Right lobe of liver (tissue), 4 donors: ENCODE results near the gene APOL5.

ENCODE experiments used
- CTCF ChIP-seq, 4 donors: fragments of 200-600 bp in 3 of 4; fragments of 450-650 bp in 1 of 4; IDR thresholded peaks; one replicate each; pipeline versions ENCODE4 v1.5.1 to v1.8.0; 2016 to 2022; ENCODE audit warnings: antibody characterized with exemption in 4 of 4, mild to moderate bottlenecking in 2 of 4
- POLR2A ChIP-seq: fragments of 450-650 bp; IDR thresholded peaks from one replicate; pipeline ENCODE4 v1.6.1; 2017; ENCODE audit warnings: antibody characterized with exemption, mild to moderate bottlenecking
- donor health status: DM: no; HTN: no; CAD: no.
- donor health status: DM: no; HTN: no; CAD: no.
- donor health status: DM: no; HTN: yes; CAD: no.

DNA sequence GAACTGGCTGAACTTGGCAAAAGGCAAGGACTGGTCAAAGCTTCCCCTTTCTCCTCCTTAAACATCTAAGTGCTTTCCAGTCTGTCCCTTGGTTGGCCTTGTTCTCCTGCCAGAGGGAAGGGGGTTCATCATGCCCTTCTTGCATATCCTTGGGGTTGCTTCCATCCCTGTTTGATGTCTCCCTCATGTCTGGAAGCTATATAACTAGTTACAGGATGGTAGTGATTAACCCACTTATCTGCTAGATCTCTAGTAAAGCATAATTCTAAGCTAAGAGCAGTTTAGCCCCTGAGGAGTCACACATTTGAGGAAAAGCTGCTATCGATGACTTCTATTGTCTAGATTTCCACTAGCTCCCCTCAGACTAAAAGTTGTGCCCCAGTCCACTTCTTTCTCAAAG lies 22.9 kb downstream of the APOL5 start:
- TF ChIP-seq CTCF (IDR thresholded peaks at IDR 0.05) (no peak), POLR2A (no peak)
